ENCODE measurements around the gene ROPN1.

DNA sequence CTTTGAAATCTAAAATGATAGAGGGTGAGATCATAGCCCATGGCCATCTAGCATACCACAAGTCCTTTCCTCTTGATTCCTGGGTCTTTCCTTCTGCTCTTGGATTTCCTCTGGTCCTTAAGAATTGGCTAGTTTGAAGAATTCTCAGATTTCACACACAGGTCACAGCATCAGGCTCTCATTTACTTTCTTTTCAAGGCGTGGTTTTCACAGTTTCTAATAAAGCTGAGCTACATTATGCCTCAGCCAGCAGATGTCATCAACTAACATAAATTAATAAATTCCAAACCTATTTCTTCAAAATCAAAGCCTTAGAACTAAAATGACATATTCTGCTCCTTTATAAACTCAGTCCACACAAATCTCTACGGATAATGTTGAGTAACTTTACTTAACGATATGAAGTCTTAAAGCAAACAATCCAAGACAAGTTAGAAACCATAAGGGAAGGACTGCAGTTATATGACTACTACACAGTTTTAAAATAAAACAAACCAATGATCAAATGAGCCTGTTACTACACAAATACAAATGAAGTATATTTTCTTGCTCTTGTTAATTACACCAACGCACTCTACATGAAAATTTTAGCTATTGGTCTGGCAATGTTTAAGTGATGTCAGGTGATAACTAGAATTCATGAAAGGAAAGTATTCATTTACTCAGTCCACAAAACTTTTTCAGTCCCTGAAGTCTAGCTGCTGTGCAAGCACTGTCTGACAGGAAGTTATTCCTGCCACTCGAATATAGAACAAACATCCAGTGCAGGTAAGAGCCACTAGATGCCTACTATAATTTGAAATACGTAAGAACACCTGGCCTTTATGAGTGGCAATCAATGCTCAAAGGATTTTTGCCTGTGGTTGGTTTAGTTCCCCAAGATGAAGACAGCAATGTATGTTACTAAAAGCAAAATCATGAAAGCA is 40.1 kb downstream of the ROPN1 start:
- TF ChIP-seq, protein P1, sequence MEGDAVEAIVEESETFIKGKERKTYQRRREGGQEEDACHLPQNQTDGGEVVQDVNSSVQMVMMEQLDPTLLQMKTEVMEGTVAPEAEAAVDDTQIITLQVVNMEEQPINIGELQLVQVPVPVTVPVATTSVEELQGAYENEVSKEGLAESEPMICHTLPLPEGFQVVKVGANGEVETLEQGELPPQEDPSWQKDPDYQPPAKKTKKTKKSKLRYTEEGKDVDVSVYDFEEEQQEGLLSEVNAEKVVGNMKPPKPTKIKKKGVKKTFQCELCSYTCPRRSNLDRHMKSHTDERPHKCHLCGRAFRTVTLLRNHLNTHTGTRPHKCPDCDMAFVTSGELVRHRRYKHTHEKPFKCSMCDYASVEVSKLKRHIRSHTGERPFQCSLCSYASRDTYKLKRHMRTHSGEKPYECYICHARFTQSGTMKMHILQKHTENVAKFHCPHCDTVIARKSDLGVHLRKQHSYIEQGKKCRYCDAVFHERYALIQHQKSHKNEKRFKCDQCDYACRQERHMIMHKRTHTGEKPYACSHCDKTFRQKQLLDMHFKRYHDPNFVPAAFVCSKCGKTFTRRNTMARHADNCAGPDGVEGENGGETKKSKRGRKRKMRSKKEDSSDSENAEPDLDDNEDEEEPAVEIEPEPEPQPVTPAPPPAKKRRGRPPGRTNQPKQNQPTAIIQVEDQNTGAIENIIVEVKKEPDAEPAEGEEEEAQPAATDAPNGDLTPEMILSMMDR (conservative IDR thresholded peaks at IDR 0.05; ENCODE audit: low read length) = no peak
- no peak for TF ChIP-seq EZH2phosphoT487 (IDR thresholded peaks at IDR 0.05; ENCODE audit: borderline replicate concordance, low read depth, low read length)
